OCI-LY3 (cell line): ENCODE data around the gene MARCOL.

Experiments used
- EZH2phosphoT487 ChIP-seq: fragments of 200-600 bp; shearing (Covaris generic); IDR thresholded peaks from 2 replicates; pipeline ENCODE4 v1.6.1; 2018; ENCODE audit warnings: antibody characterized with exemption, mixed run types, low read depth
- TF ChIP-seq, protein P1 (sequence below): fragments of 200-600, 300-600 bp; sonication (generic); IDR thresholded peaks from 2 replicates; pipeline ENCODE4 v1.5.1; 2014; ENCODE audit warnings: antibody characterized with exemption, low read length, low read depth

DNA sequence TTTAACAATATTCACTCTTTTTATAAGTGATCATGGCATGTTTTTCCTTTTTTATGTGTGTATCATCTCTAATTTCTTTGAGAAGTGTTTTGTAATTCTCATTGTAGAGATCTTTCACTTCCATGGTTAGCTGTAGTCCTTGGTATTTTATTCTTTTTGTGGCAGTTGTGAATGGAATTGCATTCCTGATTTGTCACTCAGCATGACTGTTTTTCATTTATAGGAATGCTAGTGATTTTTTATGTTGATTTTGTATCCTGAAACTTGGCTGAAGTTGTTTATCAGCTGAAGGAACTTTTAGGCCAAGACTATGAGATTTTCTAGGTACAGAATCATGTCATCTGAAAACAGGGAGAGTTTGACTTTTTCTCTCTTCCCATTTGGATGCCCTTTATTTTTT is 17.1 kb downstream of the MARCOL start:
- TF ChIP-seq, protein P1, sequence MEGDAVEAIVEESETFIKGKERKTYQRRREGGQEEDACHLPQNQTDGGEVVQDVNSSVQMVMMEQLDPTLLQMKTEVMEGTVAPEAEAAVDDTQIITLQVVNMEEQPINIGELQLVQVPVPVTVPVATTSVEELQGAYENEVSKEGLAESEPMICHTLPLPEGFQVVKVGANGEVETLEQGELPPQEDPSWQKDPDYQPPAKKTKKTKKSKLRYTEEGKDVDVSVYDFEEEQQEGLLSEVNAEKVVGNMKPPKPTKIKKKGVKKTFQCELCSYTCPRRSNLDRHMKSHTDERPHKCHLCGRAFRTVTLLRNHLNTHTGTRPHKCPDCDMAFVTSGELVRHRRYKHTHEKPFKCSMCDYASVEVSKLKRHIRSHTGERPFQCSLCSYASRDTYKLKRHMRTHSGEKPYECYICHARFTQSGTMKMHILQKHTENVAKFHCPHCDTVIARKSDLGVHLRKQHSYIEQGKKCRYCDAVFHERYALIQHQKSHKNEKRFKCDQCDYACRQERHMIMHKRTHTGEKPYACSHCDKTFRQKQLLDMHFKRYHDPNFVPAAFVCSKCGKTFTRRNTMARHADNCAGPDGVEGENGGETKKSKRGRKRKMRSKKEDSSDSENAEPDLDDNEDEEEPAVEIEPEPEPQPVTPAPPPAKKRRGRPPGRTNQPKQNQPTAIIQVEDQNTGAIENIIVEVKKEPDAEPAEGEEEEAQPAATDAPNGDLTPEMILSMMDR, result no peak
- no peak for TF ChIP-seq EZH2phosphoT487
